Activated gamma-delta T cell treated with Interleukin-2 at 50 U/mL for 16 hours (primary cell): ENCODE data around the gene PGPEP1.
"Not testable (repeated sequence)": the region's sequence is repeated elsewhere in the genome, so short reads cannot be mapped to it uniquely, and the experiment has no call there.

ENCODE experiments used
- DNase-seq: peaks from one replicate; pipeline ENCODE4 v3.0.0-alpha.2; 2020

PGPEP1 gene

GRCh38 chr19:18396471-18397241 lies 56.3 kb downstream of the PGPEP1 start:
- DNase-seq, result no peak

- DNase-seq, result no peak
Measured at GRCh38 chr19:18397242-18398202, 57.1 kb downstream of the PGPEP1 start, which contains the start of gene LRRC25. TSS of gene LRRC25 (minus strand) at chr19:18397622. CDS start at chr19:18396963, 659 bp downstream.

- no peak for DNase-seq
Measured at GRCh38 chr19:18399008-18399407, 58.6 kb downstream of the PGPEP1 start.

- no peak for DNase-seq
Measured at GRCh38 chr19:18401580-18402112, 61.2 kb downstream of the PGPEP1 start.

- not testable (repeated sequence) for DNase-seq
Measured at GRCh38 chr19:18402455-18403248, 62.3 kb downstream of the PGPEP1 start.

- DNase-seq, result not testable (repeated sequence)
Measured at GRCh38 chr19:18405754-18406153, 65.4 kb downstream of the PGPEP1 start.

- DNase-seq, result no peak
Measured at GRCh38 chr19:18406749-18407148, 66.4 kb downstream of the PGPEP1 start.

GRCh38 chr19:18408053-18408476 lies 67.7 kb downstream of the PGPEP1 start:
- no peak for DNase-seq

GRCh38 chr19:18412610-18413239 lies 72.3 kb downstream of the PGPEP1 start:
- no peak for DNase-seq

GRCh38 chr19:18414504-18415177 lies 74.2 kb downstream of the PGPEP1 start:
- DNase-seq, result no peak

- no peak for DNase-seq
Measured at GRCh38 chr19:18415178-18415867, 74.9 kb downstream of the PGPEP1 start.

GRCh38 chr19:18416778-18417249 lies 76.4 kb downstream of the PGPEP1 start:
- peak; percentile 53 for DNase-seq

- DNase-seq, result no peak
Measured at GRCh38 chr19:18417250-18418028, 77.0 kb downstream of the PGPEP1 start.

GRCh38 chr19:18418029-18418482 lies 77.7 kb downstream of the PGPEP1 start:
- no peak for DNase-seq

- DNase-seq, result peak; percentile 33
Measured at GRCh38 chr19:18418483-18419194, 78.2 kb downstream of the PGPEP1 start.

GRCh38 chr19:18419195-18419698 lies 78.8 kb downstream of the PGPEP1 start, which contains the start of gene SSBP4:
TSS of gene SSBP4 (plus strand) at chr19:18419398. CDS start at chr19:18419649, 251 bp downstream.
- DNase-seq, result peak; percentile 57
